ENCODE data around the gene TRIM40.

TRIM40 gene

GRCh38 chr6:30194797-30195690 is 59.1 kb downstream of the TRIM40 start:
- H3K27me3 Mint-ChIP-seq (ENCODE audit: low read depth): no peaks in the 10 kb centered on the region
- no peaks in the 10 kb centered on the region for H3K4me1 Mint-ChIP-seq
- no peaks in the 10 kb centered on the region for H3K9me3 Mint-ChIP-seq
- no peak overlapping the region for H3K27ac Mint-ChIP-seq
- TF ChIP-seq CTCF (IDR thresholded peaks at IDR 0.05; ENCODE audit: unreplicated experiment in 3 of 3): no peak
- H3K4me3 Mint-ChIP-seq: no peak overlapping the region
- H3K36me3 Mint-ChIP-seq (ENCODE audit: low read depth): peaks cover 60% of the 10 kb centered on the region

DNA sequence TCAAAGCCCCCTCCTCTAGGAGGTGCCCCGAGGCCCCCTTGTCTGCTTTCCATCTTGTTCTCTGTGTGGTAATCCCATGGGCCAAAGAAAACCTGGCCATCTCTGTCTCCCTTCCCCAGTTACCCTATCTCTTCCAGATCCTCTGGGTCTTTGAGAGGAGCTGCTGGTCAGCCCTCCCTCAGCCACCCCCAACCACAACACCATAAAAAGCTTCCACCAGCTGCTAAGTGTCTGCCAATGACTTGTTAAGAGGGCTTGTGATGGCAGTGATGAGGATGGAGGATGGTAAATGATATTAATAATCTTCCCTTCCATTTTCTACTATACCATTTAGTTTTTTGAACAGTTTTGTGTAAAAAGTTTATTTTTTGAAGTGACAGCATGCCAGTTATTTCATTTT is 60.0 kb downstream of the TRIM40 start:
- no peak for TF ChIP-seq CTCF (IDR thresholded peaks at IDR 0.05; ENCODE audit: unreplicated experiment in 3 of 3)
- H3K9me3 Mint-ChIP-seq: no peaks in the 10 kb centered on the region
- no peaks in the 10 kb centered on the region for H3K27me3 Mint-ChIP-seq (ENCODE audit: low read depth)
- no peak overlapping the region for H3K27ac Mint-ChIP-seq
- no peak overlapping the region for H3K4me3 Mint-ChIP-seq
- H3K4me1 Mint-ChIP-seq: no peaks in the 10 kb centered on the region
- peaks cover 56% of the 10 kb centered on the region for H3K36me3 Mint-ChIP-seq (ENCODE audit: low read depth)

DNA sequence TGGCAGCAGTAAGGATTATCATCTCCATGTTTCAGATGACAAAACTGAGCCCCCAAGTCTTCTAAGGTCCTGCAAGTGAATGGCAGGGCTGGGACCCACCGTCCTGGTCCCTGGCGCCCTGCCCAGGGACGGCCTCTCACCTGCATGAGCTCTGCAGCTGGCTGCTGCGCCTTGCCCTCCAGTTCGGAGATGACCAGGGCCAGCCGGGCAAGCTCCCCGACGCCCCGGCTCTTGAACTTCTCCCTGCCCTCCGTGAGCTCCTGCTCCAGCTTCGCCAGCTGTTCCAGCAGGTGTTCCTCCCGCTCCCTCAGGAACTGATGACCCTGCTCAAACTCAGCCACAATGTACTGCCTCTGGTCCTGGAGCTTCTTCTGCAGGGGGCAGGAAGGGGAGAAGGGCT is 60.4 kb downstream of the TRIM40 start:
- Mint-ChIP-seq H3K4me3 (no peak overlapping the region), H3K9me3 (no peaks in the 10 kb centered on the region), H3K4me1 (no peaks in the 10 kb centered on the region)

More for the DNA sequence above, 60.4 kb downstream of the TRIM40 start:
- Mint-ChIP-seq H3K36me3 (ENCODE audit: low read depth) (peaks cover 53% of the 10 kb centered on the region), H3K27me3 (ENCODE audit: low read depth) (no peaks in the 10 kb centered on the region), H3K27ac (no peak overlapping the region)
- no peak for TF ChIP-seq CTCF (IDR thresholded peaks at IDR 0.05; ENCODE audit: unreplicated experiment in 3 of 3)

All from nephron (organoid).